ENCODE data around the gene EIF4A2.
A peak's percentile ranks its signal among the peaks of the same experiment; 100 is the strongest.
"Not testable (repeated sequence)": the region's sequence is repeated elsewhere in the genome, so short reads cannot be mapped to it uniquely, and the experiment has no call there.

EIF4A2 gene

DNA sequence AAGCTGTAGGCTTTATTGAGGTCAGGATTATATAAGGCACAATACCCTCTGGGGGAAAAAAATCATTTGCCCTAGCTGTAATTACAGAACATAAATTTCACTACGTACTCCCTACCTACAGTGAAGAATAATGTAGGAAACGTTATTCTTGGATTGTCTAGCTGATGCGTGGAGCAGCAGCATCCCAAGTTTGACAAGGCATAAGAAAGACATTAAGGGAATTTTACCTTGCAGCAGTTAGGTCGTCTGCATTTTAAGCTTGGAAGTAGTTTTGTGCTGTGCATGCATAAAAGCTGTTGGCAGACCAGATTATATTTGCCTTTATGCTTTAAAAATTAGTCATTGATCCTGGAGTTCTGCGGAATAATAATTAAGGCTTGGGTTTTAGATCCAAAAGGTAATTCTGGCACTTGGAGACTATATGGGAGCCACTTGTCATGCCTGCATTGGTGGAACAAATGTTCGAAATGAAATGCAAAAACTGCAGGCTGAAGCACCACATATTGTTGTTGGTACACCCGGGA lies 2.2 kb downstream of the EIF4A2 start:
- no peak for DNase-seq (ENCODE audit: low read depth)

DNA sequence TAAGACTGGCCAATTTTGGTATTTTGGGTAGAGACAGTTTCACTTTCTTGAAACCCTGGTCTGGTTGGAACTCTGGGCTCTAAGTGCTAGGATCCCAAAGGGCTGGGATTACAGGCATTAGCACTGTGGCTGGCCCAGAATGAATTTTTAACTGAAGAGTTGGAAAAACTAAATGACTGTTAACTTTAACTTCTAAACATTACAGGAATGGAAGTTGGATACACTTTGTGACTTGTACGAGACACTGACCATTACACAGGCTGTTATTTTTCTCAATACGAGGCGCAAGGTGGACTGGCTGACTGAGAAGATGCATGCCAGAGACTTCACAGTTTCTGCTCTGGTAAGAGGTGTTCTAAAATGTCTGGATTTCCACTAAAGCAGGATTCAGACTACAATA lies 3.5 kb downstream of the EIF4A2 start:
- no peak for DNase-seq (ENCODE audit: low read depth)

DNA sequence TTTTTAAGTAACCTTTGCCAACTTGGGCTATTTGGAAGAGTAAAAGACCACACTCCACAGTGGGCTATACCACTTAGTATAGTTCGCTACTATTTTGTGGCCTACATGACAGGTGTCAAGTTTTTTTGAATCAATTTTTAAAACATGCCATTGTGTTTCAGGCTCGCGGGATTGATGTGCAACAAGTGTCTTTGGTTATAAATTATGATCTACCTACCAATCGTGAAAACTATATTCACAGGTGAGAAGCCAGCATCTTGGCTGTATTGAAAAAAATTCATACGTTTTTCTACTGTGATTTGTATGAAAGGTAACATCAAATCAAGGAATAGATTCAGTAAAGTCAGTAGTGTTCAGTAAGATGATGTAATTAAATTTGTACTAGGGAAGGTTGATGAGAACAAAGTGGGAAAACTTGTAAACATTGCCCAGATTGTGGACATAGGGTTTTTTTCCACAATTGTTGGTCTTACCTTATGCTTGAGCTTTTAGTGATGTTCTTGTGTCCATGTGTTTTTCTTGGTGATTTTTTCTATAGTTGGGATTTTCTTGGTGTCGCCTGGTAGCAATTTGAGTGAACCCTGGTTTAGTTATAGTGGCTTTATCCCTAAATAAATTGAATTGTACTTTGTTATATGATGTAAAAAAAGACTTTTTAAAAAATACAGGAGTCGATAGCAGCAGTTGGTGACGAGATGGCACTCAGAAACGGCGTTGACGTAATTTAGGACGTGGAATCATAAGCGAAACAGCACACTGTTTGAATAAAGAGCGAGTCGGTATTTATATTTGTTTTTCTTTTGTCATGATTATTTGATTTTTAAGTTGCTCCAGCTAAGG lies 4.5 kb downstream of the EIF4A2 start:
- DNase-seq (ENCODE audit: low read depth) = no peak

- no peak for DNase-seq (ENCODE audit: low read depth)
Observed at GRCh38 chr3:186788482-186789370, 5.3 kb downstream of the EIF4A2 start.

DNA sequence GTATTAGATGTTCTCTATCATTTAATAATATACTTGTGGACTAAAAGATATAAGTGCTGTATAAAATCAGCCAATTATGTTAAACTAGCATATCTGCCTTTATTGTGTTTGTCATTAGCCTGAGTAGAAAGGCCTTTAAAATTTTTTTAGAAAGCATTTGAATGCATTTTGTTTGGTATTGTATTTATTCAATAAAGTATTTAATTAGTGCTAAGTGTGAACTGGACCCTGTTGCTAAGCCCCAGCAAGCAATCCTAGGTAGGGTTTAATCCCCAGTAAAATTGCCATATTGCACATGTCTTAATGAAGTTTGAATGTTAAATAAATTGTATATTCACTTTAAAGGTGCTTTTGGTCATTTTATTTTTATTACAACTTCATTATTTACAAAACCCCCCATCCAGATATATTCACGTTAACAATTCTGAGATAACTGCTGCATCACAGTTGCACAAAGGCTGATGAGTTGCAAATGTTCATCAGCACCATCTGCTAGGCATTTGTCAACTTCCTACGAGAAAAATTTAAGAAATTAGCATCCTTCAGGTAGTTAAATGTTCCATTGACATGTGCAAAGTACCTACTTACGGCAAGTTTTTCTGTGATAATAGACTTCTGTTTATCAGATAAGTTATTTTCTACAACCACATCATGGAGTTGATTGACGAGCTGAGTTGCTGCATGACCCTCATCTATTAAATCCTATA lies 6.3 kb downstream of the EIF4A2 start:
- no peak for DNase-seq (ENCODE audit: low read depth)

DNA sequence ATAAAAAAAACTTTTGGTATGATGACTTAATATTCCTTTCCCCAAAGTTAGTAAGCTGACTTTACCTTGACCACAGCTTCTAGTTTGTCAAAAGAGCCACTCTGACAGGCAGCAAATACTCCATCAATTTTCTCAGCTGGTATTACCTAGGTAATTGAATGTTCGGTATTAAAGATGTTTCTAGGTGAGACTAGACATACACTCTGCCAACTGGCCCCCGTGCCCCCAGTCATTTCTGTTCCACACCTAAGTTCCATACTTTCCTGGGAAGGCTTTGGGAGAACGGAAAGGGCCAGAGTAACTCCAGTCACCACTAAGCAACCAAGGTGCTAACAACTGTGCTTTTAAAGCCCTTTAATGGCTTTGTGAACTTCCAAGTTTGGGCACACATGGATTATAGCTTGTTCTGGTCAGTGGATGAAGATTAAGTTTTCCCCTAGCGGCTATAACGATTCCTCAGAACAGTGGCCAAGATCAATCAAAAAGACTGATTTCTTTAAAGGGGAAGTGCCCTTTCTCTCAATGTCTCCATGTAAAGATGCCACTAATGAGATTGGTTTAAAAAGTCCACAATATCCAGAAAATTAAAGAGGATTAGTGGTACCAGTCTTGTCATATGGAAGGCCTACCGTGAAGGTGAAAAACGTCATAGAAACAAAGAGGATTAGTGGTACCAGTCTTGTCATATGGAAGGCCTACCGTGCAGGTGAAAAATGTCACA lies 7.0 kb downstream of the EIF4A2 start:
- no peak for DNase-seq (ENCODE audit: low read depth)

DNA sequence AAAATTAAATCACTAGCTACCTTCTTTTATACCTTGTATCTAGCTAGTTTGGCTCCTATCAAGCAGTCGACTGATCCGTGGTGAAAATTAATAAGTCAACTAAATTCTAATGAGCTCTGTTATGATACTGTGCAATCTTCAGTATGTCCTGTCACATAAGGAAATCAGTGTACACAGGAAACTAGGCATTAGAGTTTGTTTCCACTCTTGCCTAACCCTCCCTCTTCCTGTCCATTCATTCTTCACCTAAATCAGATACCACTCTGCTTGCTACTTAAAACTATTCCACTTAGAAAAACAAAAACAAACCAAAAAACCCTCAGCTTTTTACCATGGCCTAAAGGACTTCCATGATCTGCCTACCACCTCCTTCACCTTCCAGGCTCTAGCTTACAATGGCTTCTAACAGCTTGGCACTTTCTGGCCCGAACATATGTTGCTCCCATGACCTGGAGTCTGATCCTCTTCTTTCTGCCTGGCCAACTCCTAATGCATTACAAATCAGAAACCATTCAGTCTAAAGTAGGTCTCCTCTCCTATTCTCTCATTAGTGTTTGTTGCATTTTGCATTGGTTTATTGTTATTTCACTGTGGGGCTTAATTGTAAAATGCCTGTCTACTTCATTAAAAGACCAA lies 15.0 kb downstream of the EIF4A2 start:
- no peak for DNase-seq (ENCODE audit: low read depth)

DNA sequence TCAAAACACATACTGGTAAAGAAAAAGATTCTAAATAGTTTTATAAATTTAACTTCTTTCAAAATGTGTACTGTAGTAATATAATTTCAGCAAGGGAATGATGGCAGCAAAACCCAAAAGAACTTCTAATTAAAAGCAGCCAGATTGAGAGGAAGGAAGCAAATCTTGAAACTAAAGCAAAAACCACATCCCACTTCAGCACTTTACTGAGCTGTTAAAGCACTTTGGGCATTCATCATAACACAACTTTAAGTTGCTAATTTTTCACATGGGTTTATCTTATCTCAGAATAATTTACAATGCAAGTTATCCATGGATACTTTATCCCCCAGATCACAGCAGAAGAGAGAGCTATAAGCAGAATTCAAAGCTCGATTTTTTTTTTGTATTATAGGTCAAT lies 16.9 kb downstream of the EIF4A2 start:
- no peak for DNase-seq (ENCODE audit: low read depth)

DNA sequence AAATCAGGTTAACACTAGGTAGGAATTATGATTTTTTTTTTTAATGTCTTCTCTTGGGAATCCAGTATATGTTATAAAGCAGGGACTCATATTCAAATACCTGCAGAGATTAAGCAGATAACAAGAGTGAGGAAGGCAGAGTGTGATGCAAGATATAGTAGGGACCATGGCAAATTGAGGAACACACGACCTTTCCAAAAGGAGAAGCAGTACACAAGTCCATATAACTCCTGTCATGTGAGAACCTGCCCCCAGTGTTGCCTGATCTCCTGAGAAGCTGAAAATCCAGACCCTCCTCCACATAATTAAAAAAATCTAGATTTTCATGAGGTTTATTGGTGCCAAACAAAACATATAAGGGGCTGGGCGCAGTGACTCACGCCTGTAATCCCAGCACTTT lies 19.3 kb downstream of the EIF4A2 start:
- DNase-seq (ENCODE audit: low read depth) = no peak

DNA sequence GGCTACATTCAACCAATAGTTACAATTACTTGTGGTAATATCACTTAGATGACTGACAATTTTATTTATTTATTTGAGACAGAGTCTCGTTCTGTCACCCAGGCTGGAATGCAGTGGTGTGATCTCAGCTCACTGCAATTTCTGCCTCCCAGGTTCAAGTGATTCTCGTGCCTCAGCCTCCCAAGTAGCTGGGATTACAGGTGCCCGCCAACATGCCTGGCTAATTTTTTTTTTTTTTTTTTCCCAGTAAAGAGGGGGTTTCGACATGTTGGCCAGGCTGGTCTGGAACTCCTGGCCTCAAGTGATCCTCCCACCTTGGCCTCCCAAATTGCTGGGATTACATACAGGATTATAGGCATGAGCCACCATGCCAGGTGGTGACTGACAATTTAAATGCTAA lies 20.1 kb downstream of the EIF4A2 start:
- DNase-seq (ENCODE audit: low read depth) = not testable (repeated sequence)

DNA sequence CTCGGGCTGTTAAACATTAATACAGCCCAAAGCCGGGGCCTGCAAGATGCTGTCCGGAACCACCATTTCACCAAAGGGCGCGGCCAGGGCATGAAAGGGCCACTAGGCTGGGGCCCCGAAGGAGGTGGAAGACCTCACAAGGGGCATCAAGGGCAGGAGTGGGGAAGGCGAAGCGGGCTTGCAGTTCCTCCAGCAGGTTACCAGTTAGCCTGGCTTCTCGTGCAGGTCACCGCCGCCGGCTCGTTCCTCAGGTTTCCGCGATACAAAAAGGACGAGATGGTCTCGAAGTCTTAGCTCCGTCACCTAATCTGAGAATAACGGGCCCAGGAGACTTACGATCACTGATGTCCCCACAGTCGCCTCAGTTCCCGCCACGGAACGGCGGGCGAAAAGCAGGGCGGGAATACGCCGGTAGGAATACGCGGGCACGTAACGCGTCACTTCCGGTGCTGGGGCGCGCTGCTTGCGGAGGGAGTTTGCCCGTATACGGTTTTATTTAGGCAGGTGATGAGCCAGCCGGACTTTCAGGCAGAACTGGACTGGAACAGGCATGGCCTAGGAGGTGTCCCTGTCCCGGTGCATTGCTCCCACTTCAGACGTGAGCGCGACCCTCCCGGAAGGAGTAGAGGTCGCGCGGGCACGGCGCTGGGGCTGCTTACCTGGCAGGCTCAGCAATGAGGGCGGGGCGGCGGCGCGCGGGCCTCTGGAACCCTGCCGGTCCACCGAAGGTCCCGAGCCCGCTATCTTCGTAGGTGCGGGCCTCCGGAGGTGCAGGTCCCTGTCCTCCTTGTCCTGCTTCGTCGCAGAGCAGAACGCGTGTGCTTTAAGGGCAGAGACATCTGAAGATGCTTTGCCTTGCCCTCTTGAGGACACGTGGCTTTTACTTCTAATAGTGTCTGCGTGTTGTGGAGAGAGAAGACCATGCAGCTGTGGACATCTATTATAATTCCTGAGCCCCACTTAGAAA lies 23.0 kb downstream of the EIF4A2 start, which contains the start of gene RFC4:
Gene RFC4 (minus strand): TSS at position 394 of the 967 bp plus-strand sequence. CDS start 1,769 bp downstream, outside the sequence.
- DNase-seq (ENCODE audit: low read depth) = no peak

- DNase-seq (ENCODE audit: low read depth) = no peak
Observed at GRCh38 chr3:186807231-186807630, 23.9 kb downstream of the EIF4A2 start.

- no peak for DNase-seq (ENCODE audit: low read depth)
Observed at GRCh38 chr3:186810336-186810996, 27.1 kb downstream of the EIF4A2 start.

DNA sequence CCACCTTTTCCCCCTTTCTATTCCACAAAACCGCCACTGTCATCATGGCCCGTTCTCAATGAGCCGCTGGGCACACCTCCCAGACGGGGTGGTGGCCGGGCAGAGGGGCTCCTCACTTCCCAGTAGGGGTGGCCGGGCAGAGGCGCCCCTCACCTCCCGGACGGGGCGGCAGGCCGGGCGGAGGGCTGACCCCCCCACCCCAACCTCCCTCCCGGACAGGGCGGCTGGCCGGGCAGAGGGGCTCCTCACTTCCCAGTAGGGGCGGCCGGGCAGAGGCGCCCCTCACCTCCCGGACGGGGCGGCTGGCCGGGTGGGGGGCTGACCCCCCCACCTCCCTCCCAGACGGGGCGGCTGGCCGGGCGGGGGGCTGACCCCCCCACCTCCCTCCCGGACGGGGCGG lies 27.9 kb downstream of the EIF4A2 start:
- not testable (repeated sequence) for DNase-seq (ENCODE audit: low read depth)

DNA sequence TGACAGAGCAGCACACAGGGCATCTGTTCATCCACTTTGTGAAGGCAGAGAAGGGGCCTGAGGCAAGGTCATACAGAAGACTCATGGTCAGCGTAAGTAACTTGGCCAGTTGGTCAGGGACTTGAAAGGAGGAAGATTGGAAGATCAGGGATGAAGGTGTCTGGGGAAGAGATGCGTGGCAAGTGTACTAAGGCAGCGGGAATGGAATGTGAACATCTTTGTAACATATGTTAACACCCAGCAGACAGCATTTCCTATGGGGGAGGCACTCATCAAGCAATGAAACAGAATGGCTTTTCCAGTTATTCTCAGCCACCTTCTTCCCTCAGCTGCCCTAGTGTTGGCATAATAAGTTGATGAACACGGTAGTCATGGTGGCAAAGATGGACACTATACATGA lies 30.7 kb downstream of the EIF4A2 start:
- DNase-seq (ENCODE audit: low read depth) = no peak

DNA sequence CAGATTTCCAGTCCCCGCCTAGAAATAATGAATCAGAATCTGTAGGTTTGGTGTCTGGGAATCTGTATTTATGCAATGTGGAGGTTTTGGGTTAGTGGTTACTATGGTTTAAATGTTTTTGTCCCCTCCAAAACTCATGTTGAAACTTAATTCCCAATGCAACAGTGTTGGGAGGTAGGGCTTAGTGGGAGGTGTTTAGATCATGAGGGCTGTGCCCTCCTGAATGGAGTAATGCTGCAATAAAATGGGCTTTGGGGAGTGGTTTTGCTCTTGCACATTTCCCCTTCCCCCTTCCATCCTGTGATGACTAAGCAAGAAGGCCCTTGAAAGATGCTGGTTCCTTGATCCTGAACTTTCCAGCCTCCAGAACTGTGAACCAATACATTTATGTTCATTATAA lies 32.1 kb downstream of the EIF4A2 start:
- DNase-seq (ENCODE audit: low read depth) = peak; percentile 28

- no peak for DNase-seq (ENCODE audit: low read depth)
Observed at GRCh38 chr3:186818516-186818915, 35.1 kb downstream of the EIF4A2 start.

DNA sequence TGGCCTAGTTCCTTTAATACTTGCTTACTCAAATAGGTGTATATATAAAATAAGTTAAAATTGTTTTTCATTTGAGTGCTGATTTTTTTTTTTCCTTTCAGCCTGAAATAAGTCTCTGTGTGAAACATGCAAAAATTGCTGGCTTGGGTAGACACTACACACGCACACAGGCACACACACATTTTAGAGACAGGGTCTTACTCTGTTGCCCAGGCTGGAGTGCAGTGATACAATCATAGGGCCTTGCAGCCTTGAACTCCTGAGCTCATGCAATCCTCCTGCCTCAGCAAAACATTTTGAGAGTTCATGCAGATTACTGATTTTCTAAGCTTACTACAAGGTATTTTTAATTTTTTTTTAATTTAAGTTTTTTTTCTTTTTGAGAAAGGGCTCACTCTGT lies 35.6 kb downstream of the EIF4A2 start:
- DNase-seq (ENCODE audit: low read depth) = no peak
